Central memory CD4-positive, alpha-beta T cell (primary cell): ENCODE measurements around the gene SPDYE1.
A peak's percentile ranks its signal among the peaks of the same experiment; 100 is the strongest.
"Not testable (repeated sequence)": the region's sequence is repeated elsewhere in the genome, so short reads cannot be mapped to it uniquely, and the experiment has no call there.

ENCODE experiments used
- DNase-seq: peaks from one replicate; pipeline ENCODE4 v3.0.0; 2022

The SPDYE1 gene

DNA sequence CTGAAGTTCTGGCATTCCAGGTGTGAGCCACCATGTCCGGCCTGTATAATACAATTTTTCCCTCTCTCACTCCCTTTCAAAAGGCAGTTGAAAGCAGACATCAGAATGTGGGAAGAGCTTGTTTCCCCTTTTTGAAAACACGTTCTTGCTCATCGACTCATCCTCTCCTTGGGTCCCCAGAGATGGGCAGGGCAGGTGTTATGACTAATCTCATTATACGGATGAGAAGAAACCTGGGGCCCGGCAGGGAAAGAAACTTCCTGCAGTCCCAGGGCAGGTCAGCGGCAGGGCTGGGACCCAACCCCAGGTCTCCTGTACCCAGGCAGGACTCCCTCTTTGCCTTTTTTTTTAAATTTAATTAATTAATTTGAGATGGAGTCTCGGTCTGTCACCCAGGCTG lies 4.8 kb upstream of the SPDYE1 start:
- not testable (repeated sequence) for DNase-seq

DNA sequence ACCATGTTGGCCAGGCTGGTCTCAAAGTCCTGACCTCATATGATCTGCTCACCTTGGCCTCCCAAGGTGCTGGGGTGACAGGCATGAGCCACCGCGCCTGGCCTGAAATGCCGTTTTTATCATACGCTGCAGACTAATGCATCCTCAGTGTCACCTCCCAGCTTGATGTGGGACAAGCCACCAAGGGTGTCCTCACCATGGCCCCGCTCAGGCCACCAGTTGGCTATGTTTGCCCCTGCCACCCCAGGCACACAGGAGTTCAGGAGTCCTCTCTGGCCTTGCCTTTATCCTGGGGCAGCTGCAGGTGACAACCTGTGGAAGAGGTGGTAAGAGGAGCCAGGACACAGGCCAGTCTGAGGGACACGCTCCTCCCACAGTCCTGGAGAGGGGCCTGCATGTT lies 3.0 kb upstream of the SPDYE1 start:
- DNase-seq, result not testable (repeated sequence)

DNA sequence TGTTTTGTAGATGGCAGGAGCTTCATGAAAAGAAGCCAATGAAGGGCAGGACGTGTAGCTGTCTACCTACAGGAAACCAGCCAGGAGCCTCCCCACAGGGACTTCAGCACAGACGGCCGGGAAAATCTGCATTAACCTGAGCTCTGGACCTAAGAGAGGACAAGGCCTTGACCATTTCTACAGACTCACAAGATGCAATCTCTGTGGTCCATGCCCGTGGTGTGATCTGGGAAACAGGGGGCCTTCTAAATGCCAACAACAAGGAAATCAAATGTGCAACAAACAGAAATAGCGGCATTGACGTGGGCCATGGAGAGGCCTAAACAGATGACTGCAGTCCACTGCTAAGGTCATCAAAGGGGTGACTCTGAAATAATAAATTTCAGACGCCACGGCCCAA lies 14.4 kb downstream of the SPDYE1 start:
- DNase-seq, result not testable (repeated sequence)

DNA sequence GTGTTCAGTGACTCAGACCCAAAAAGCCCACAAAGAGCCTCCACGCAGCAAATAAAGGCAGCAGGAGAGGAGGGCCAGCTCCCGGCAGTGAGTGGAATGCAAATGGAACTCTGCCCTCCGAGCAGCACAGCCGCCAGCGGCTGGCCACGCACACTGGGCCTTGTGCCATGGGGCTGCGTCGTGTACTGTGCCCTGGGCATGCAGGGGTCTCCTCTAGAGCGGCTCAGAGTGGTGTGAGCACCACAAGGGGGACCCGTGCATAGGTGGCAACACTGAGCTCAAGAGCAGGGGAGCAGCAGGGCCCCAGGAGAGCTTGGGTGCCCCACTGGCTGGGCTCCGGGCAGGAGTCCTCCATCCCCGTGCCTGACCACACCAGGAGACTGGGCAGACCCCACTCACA lies 17.4 kb downstream of the SPDYE1 start:
- not testable (repeated sequence) for DNase-seq

DNA sequence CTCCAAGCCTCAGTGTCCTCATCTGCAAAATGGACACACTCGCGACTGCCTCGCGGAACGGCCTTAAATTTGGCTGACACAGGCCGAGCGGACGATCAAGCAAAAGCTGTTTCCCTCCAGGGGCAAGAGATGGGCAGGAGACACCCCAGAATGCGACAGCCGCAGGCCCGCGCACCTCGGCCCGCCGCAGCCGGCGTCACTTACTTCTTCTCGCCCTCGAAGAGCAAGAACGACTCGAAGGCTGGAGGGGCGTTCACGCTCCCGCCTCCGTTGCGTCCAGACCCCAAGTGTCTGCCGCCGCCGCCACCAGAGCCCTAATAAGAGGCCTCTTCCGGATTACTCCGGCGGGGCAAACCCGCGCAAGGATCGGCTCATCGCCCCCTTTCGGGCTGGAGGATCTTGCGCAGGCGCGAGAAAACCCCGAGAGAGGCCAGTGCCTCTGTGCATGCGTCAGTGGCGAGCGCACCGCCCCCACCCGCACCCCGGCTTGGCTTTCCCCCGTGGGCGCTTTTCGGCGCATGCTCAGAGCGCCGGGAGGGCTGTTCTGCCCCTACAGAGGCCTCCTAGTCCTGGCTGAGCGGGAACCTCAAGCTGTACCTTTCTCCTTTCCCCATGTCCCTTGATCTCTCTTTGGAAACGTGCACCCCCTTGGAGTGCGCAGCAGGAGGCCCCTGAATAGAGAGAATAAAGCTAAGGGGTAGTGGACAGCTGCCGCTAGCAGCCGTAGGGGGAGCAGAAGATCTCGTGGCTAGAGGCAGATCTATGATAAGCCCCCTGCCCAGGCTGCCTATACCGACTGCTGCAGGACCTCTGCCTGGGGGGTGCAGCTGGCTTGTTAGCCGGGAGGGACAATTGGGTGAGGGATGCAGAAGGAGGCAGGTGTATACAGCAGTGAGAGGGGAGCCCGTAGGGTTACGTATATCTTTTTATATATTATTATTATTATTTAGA lies 21.4 kb downstream of the SPDYE1 start:
- peak; percentile 99 for DNase-seq

DNA sequence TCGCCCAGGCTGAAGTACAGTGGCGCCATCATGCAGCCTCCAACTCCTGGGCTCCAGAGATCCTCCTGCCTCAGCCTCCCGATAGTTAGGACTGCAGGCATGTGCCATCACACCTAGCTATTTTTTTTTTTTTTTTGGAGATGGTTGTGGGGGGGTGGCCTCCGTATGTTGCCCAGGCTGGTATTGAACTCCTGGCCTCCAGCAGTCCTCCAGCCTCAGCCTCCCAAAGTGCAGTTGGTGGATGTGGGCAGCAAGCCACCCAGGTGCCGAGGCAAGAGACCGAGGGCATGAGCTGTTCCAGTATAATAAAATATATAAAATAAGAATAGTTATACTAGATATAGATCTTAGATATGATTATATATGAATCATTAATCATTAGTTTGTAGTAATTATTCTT lies 22.1 kb downstream of the SPDYE1 start:
- DNase-seq, result not testable (repeated sequence)

DNA sequence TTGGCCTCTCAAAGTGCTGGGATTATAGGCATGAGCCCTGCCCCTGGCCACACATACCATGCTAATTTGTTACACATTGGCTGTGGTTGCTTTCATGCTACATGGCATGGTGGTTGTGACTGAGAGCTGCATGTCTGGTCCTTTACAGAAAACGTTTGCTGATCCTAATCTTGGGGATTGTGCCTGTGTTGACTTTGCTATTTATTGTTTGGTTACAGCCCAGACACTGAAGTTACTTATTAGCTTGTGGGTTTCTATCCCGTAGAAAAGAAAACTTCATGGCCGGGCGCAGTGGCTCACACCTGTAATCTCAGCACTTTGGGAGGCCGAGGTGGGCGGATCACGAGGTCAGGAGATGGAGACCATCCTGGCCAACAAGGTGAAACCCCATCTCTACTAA lies 24.4 kb downstream of the SPDYE1 start:
- DNase-seq, result not testable (repeated sequence)

DNA sequence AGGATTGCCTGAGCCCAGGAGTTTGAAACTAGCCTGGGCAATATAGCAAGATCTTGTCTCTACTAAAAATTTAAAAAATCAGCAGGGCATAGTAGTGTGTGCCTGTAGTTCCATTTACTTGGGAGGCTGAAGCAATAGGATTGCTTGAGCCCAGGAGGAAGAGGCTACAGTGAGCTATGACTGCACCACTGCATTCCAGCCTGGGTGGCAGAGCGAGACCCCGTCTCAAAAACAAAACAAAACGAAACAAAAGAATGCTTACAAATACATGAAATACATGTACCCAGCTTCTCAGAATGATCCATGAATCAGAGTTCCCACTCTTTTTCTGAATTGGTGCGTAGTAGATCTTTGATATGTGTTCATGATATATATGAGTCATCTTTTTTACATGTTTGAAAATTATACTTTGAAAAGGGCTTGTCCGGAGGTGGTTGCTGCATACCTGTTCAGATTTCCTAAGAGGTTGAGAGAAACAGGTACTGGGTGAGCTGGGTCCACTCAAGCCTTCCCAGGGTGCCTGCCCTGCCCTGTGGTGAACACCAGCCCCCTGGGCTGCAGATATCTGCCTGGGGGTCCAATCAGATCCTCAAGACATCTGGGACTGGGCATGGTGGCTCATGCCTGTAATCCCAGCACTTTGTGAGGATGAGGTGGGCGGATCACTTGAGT lies 25.2 kb downstream of the SPDYE1 start:
- not testable (repeated sequence) for DNase-seq

DNA sequence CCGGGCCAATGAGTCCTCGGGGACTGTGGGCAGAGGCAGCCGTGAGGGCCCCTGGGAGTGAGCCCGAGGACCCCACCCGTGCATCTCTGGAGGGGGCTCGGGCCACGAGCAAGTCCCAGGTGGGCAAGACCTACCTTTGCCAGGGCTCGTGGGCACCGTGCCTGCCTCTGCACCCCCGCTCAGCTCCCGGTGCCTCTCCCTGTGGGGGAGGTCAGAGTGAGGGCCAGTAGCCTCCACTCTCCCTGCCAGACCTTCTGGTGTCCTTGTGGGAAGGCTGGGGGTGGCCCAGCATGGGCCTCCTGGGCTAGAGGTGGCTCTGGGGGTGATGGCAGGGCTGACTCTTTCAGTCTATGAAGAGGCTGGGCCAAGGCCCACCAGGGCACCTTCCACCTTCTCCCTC lies 31.7 kb downstream of the SPDYE1 start:
- DNase-seq, result not testable (repeated sequence)

DNA sequence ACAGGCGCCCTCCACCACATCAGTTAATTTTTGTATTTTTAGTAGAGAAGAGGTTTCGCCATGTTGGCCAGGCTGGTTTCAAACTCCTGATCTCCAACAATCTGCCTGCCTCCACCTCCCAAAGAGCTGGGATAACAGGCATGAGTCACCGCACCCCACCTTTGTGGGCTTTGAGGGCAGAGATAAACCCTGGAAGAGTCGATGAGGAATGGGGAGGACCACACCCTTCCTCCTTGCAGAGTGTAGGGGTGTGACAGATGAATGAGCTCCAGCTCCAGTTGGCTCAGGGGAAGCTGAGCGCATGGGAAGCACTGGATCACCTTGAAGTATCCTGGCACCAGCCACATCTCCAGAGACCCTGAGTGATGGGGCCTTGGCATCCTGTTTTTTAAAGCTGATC lies 32.3 kb downstream of the SPDYE1 start:
- not testable (repeated sequence) for DNase-seq

DNA sequence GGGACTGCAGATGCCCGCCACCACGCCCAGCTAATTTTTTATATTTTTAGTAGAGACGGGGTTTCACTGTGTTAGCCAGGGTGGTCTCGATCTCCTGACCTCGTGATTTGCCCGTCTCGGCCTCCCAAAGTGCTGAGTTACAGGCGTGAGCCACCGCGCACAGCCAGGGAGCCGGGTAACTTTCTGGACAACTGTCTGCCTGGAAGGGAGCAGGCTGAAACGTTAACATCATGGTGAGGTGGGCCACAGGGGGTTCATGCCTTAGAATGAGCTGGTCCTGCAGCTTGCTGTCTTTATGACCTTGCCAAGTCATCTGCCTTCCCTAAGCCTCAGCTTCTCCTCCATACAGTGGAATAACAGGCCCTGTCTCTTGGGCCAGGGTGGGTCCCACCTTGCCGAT lies 33.6 kb downstream of the SPDYE1 start:
- not testable (repeated sequence) for DNase-seq

DNA sequence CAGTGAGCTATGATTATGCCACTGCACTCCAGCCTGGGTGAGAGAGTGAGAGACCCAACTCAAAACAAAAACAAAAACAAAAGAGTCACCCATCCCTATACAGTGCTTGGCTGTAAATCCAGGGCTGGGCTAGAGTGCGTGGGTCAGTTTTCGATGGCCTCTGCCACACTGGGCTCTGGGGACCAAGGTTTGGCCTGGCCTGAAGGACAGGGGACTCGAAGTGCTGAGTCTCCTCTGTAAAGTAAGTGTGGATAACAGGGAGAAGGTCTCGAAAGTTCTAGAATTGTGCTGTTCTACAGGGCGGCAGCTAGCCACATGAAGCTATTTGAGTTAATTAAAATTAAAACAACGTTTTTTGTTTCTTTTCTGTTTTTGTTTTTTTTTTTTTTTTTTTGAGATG lies 34.3 kb downstream of the SPDYE1 start:
- not testable (repeated sequence) for DNase-seq

DNA sequence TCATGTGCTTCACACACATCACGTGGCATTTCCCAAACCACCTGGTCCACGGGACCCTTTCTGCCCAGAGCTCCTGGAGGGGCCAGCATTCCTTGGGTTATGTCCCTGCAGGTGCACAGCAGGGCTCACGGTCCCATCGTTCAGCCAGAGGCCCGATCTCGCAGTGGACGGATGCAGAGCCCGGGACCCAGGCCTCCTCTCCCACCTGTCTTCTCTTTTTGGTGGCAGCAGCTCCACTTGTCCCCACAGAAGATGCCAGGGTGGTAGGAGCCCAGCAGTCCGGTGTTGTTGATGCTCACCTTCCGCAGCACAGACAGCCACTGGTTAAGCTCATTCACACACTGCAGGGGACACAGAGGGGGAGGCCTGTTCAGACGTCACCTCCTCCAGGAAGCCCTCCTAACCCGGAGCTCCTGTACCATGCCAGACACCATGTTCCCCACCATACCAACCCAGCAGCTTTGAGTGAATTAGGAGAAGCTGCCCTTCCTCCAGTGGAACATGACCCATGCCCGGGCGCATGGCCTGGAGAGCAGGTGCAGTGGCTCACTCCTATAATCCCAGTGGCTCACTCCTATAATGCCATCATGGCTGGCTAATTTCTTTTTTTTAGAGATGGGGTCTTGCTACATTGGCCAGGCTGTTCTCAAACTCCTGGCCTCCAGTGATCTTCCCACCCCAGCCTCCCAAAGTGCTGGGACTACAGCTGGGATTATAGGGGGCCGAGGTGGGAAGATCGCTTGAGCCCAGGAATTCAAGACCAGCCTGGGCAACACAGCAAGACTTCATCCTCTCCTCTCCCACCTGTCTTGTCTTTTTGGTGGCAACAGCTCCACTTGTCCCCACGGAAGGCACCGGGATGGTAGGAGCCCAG lies 36.5 kb downstream of the SPDYE1 start:
- DNase-seq, result not testable (repeated sequence)

DNA sequence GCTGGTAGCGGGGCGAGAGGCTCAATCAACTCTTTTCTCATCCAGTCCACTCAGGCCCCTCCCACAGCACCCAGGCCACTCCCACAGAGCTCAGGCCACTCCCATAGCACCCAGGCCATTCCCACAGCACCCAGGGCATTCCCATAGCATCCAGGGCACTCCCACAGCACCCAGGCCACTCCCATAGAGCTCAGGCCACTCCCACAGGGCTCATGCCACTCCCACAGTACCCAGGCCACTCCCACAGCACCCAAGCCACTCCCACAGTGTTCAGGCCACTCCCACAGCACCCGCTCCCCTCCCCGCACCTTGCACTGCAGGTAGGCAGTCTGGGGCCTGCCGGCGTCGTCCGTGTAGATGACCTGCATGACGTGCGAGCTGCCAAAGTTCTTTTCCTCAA lies 38.7 kb downstream of the SPDYE1 start:
- DNase-seq, result peak; percentile 27

DNA sequence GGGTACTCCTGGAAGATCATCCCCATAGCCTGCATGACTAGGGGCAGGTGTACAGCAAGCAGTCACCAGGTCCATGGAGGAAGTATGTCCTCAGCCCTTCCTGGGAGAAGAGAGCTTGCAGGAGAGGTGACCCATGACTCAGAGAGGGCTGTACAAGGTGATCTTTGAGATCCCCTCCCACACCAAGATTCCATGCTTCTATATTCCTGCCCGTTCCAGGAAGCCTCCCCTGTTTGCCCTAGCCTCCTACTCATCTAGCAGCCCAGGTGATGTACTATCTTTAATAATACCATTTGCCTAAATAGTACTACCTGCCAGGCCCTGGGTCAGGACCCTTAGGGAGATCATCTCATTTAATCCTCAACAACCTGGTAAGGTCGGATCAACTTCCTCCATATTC lies 40.3 kb downstream of the SPDYE1 start:
- DNase-seq, result not testable (repeated sequence)

DNA sequence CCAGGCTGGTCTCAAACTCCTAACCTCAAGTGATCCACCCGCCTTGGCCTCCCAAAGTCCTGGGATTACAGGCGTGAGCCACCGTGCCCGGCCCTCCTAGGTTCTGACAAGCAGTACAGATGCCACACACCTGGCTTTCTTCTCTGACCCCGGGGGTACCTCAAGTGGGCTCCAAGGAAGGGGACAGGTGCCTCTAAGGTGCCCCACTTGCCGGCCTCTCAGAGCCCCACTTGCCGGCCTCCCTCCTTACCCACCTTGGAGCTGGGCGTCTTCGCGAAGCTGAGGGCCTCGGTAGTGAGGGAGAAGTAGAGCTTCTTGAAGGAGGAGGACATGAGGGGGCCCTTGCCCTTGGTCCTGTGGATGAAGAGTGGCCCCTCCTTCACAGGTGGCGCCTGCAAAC lies 40.9 kb downstream of the SPDYE1 start:
- not testable (repeated sequence) for DNase-seq

DNA sequence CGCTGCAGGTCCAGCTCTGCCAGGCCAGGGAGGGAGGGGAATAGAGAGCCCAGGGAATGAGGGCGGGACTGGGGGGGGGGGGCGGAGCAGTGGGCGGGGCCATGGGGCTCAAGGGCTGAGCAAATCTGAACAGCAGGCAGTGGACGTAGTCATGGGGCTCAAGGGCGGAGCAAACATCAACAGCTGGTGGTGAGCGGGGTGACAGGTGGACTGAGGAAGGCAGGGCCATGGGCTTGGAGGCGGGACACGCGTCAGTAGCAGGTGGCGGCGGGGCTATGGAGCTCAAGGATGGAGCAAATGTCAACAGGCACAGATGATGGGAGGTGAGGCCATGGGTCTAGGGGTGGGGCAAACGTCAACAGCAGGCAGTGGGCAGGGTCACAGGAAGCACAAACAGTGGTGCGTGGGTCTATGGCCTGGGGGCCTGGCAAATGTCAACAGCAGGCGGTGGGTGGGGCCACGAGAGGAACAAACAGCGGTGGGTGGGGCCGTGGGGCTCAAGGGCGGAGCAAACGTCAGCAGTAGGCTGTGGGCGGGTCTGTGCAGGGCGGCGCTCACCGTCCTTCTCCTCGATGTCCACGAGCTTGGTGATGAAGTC lies 41.4 kb downstream of the SPDYE1 start:
- DNase-seq, result peak; percentile 81

DNA sequence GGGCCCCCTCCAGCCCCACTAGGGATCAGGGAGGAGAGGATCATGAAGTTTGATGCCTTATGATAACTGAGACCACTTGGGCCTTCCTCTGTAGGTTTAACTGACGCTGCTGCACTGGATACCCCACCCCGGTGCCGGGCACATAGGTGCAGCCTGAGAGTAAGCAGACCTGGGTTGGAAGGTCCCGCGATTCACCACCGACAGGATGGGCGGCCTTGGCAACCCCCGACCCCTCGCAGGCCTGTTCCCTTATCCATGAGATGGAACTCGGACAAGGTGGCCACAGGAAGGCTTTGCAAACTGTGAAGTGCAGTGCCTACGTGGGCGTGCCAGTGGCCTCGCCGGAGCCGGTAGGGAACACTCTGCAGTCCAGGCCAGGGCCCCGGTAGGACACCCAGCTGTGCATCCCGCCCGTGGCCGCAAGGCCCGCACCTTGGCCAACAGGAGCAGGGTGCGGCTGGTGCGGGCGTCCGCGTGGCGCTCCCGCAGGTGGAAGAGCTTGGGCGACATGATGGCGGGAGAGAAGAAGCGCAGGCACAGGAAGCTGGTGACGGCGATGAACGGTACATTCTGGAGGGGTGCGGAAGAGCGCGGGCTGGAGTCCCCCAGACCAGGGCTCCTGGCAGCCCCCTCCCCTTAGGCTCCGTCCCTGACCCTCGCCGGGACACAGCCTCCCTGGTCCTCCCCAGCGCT lies 42.2 kb downstream of the SPDYE1 start:
- DNase-seq, result not testable (repeated sequence)

DNA sequence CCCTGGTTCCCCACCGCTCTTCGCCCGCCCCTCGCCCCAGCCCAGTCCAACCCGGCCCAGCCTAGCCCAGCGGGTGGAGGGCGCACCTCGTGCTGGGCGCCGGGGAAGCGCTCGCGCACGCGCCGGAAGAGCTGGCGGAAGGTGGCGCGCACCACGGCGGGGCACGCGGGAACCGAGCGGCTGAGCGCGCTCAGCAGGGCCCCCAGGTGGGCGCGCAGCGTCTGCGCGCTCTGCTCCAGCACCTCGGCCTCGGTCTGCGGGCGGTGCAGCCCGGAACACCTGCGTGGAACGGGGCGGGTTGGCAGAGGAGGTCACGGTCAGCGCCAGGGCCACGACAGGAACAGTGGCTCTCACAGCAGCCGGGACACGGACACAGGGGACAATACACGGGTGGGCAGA lies 42.8 kb downstream of the SPDYE1 start:
- peak; percentile 72 for DNase-seq

DNA sequence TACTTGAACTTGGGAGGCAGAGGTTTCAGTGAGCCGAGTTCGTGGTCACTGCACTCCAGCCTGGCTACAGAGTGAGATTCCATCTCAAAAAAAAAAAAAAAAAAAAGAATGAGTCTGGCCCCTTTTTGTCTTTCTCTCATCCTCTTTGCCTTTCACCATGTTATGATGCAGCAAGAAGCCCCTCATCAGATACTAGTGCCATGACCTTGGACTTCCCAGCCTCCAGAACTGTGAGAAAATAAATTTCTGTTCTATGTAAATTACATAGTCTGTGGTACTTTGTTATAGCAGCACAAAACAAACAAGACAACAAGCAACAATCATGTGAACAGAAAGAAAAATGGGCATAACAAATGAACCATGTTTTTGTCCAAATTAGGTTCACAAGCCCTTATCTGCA lies 44.5 kb downstream of the SPDYE1 start:
- no peak for DNase-seq

DNA sequence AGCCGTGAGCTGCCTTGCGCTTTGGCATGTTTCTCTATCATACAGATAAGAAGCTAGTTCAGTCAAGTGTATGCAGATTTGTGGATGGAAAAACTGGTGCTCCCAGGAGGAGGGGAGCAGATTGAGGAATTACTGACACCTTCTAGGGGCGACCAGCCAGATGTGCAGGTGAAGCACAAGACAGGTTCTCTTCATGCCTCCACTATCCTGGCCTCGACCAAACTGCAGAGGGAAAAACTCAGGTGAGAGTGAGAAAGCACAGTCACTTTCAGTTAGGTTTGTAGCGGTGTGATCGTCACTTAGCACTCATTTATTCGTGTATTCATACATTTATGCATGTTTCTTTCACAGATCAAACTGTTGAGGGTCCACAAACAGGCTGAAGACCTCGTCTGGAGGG lies 46.2 kb downstream of the SPDYE1 start:
- DNase-seq, result no peak
